Muscle of leg (tissue), 11 donors: ENCODE measurements around the gene TRAIP. TPM values are rescaled to one million over a fixed set of nuclear protein-coding genes. Genes with fewer than 3 reads are reported as not detected.
A peak's percentile ranks its signal among the peaks of the same experiment; 100 is the strongest.
"Not testable (repeated sequence)": the region's sequence is repeated elsewhere in the genome, so short reads cannot be mapped to it uniquely, and the experiment has no call there.

Source experiments
- DNase-seq: peaks from one replicate; pipeline ENCODE4 v3.0.0; 2013
- H3K27ac ChIP-seq: one replicate; pipeline ENCODE4 v1.5.1; 2013; ENCODE audit warnings: mild to moderate bottlenecking, low read length, control low read depth
- H3K27me3 ChIP-seq: one replicate; pipeline ENCODE4 v1.6.1; 2013; ENCODE audit warnings: low read length; ENCODE audit not compliant: control insufficient read depth, insufficient read depth
- H3K36me3 ChIP-seq: one replicate; pipeline ENCODE4 v1.6.1; 2013; ENCODE audit warnings: low read length; ENCODE audit not compliant: control insufficient read depth, insufficient read depth
- H3K4me1 ChIP-seq: one replicate; pipeline ENCODE4 v1.6.1; 2013; ENCODE audit warnings: low read length; ENCODE audit not compliant: control insufficient read depth, insufficient read depth
- H3K4me3 ChIP-seq: one replicate; pipeline ENCODE4 v1.5.1; 2013; ENCODE audit warnings: low read length, control low read depth
- H3K9me3 ChIP-seq: replicated peaks from 2 replicates; pipeline ENCODE4 v1.6.1; 2013; ENCODE audit warnings: low read depth, low read length; ENCODE audit not compliant: control insufficient read depth
- WGBS: methylation state at CpG from one replicate; pipeline ENCODE4 v1.1.5; 2013; ENCODE audit warnings: missing lambda C conversion rate; ENCODE audit not compliant: insufficient coverage; 5-methylcytosine and 5-hydroxymethylcytosine counted together
- polyA plus RNA-seq, 8 donors: library from polyadenylated mRNA; unstranded; fragments of 120-200 nt; gene quantifications; one replicate each; pipeline versions ENCODE4 v1.2.1 to v1.2.3, GENCODE V29; 2013; ENCODE audit warnings: inconsistent platforms in 1 of 8, low replicate concordance in 1 of 8; ENCODE audit not compliant: insufficient read length in 8 of 8, insufficient read depth in 1 of 8
- total RNA-seq: library from RNA; stranded (reverse); fragments of 120-200 nt; gene quantifications from one replicate; pipeline ENCODE4 v1.2.4, GENCODE V29; 2013

TRAIP gene
- total and polyA plus RNA-seq, 9 donors = 3.8 to 6.7 (median 5.3) TPM

- Histone ChIP-seq H3K4me3 (no peak overlapping the region), H3K36me3 (peaks cover 25% of the 10 kb centered on the region), H3K9me3 (no peaks in the 10 kb centered on the region), H3K27ac (no peak overlapping the region), H3K27me3 (no peaks in the 10 kb centered on the region), H3K4me1 (no peaks in the 10 kb centered on the region)
- no peak for DNase-seq
- WGBS = 75% methylated on average over 2 of the region's 6 CpGs
Measured at GRCh38 chr3:49826016-49826415, 30.3 kb downstream of the TRAIP start.

GRCh38 chr3:49823131-49823530 lies 33.2 kb downstream of the TRAIP start:
- not testable (repeated sequence) for H3K36me3 ChIP-seq, H3K9me3 ChIP-seq, H3K27me3 ChIP-seq, H3K4me1 ChIP-seq, H3K4me3 ChIP-seq, DNase-seq, H3K27ac ChIP-seq
- WGBS = no CpG with 5 or more reads among the region's 3 CpGs

GRCh38 chr3:49813497-49814174 lies 42.7 kb downstream of the TRAIP start, which contains the start of gene UBA7:
UBA7 (minus strand) TSS chr3:49813953; CDS start chr3:49813787, 166 bp downstream.
- Histone ChIP-seq H3K27me3 (no peaks in the 10 kb centered on the region), H3K36me3 (peaks cover 39% of the 10 kb centered on the region), H3K4me1 (peaks cover 16% of the 10 kb centered on the region), H3K9me3 (no peaks in the 10 kb centered on the region), H3K27ac (peak within 1 kb of the TSS; percentile 85), H3K4me3 (peak within 1 kb of the TSS; percentile 49)
- peak; percentile 86 for DNase-seq
- 20% methylated on average over 1 of the region's 9 CpGs for WGBS

- H3K36me3 ChIP-seq = peaks cover 42% of the 10 kb centered on the region
- WGBS = 33% methylated on average over 6 of the region's 9 CpGs
- no peak for DNase-seq
Measured at GRCh38 chr3:49812916-49813496, 43.4 kb downstream of the TRAIP start.

GRCh38 chr3:49807431-49808114 lies 48.8 kb downstream of the TRAIP start:
- peak overlapping the region; percentile 67 for H3K27ac ChIP-seq
- H3K9me3 ChIP-seq = no peaks in the 10 kb centered on the region
- WGBS = 56% methylated on average over 7 of the region's 13 CpGs
- H3K4me1 ChIP-seq = peaks cover 55% of the 10 kb centered on the region
- H3K27me3 ChIP-seq = no peaks in the 10 kb centered on the region
- peak; percentile 30 for DNase-seq
- H3K4me3 ChIP-seq = no peak overlapping the region
- peaks cover 50% of the 10 kb centered on the region for H3K36me3 ChIP-seq

More at GRCh38 chr3:49812916-49813496, 43.4 kb downstream of the TRAIP start:
- peak overlapping the region; percentile 49 for H3K4me3 ChIP-seq
- no peaks in the 10 kb centered on the region for H3K27me3 ChIP-seq
- peaks cover 19% of the 10 kb centered on the region for H3K4me1 ChIP-seq
- H3K27ac ChIP-seq = peak overlapping the region; percentile 85
- no peaks in the 10 kb centered on the region for H3K9me3 ChIP-seq

GRCh38 chr3:49806850-49807249 lies 49.5 kb downstream of the TRAIP start:
- 80% methylated on average over 2 of the region's 2 CpGs for WGBS
- DNase-seq = no peak
- Histone ChIP-seq H3K27ac (peak overlapping the region; percentile 88), H3K4me3 (no peak overlapping the region), H3K9me3 (no peaks in the 10 kb centered on the region), H3K27me3 (peaks cover 1% of the 10 kb centered on the region), H3K4me1 (peaks cover 50% of the 10 kb centered on the region), H3K36me3 (peaks cover 43% of the 10 kb centered on the region)

GRCh38 chr3:49805897-49806701 lies 50.3 kb downstream of the TRAIP start:
- Histone ChIP-seq H3K27me3 (peaks cover 4% of the 10 kb centered on the region), H3K27ac (peak overlapping the region; percentile 99), H3K36me3 (peaks cover 35% of the 10 kb centered on the region), H3K4me3 (peak overlapping the region; percentile 19), H3K9me3 (no peaks in the 10 kb centered on the region), H3K4me1 (peaks cover 48% of the 10 kb centered on the region)
- peak; percentile 96 for DNase-seq
- WGBS = 6% methylated on average over 5 of the region's 11 CpGs

- H3K27ac ChIP-seq = peak overlapping the region; percentile 99
- 0% methylated on average over 1 of the region's 3 CpGs for WGBS
- H3K36me3 ChIP-seq = peaks cover 28% of the 10 kb centered on the region
- peaks cover 48% of the 10 kb centered on the region for H3K4me1 ChIP-seq
- H3K4me3 ChIP-seq = peak overlapping the region; percentile 19
- no peaks in the 10 kb centered on the region for H3K9me3 ChIP-seq
- peak; percentile 99 for DNase-seq
- peaks cover 4% of the 10 kb centered on the region for H3K27me3 ChIP-seq
Measured at GRCh38 chr3:49805367-49805782, 51.0 kb downstream of the TRAIP start.

- Histone ChIP-seq H3K4me3 (peak overlapping the region; percentile 96), H3K27me3 (peaks cover 7% of the 10 kb centered on the region), H3K4me1 (peaks cover 48% of the 10 kb centered on the region), H3K27ac (peak overlapping the region; percentile 99), H3K36me3 (peaks cover 18% of the 10 kb centered on the region), H3K9me3 (no peaks in the 10 kb centered on the region)
- peak; percentile 39 for DNase-seq
- WGBS = 26% methylated on average over 24 of the region's 26 CpGs
Measured at GRCh38 chr3:49804141-49805041, 52.0 kb downstream of the TRAIP start.
